ENCODE results near the gene ZSCAN23. TPM values are rescaled to one million over a fixed set of nuclear protein-coding genes. Genes with fewer than 3 reads are reported as not detected.

ZSCAN23 gene
- total and polyA plus RNA-seq, 2 donors (not counting 3 experiments of a cell fraction or from before 2014, with no cell fraction given): 0.28 to 1.6 TPM

DNA sequence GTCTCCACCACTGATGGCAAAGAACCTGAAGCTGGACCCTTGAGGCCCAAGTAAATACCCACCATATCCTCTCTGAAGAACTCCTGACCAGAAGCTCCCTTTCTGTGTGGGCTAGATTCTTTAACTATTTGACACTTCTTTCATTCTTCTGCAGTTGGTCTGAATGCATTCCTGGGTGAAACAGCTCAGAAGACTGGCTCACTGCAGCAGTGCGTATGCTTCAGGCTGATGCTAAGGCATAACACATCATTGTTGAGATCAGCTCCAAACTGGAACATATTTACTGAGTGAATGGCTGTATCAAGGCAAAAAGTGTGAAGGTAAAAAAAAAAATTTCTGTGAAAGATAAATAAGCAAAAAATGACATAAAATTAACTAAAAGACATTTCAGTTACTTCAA is 19.7 kb downstream of the ZSCAN23 start:
- Histone ChIP-seq H2AFZ (ENCODE audit: low read depth, low read length) (no peak overlapping the region), H4K20me1 (replicated peaks; ENCODE audit: control insufficient read depth, extremely low read depth, insufficient read depth, low read length) (no peaks in the 10 kb centered on the region), H3K4me2 (ENCODE audit: insufficient read depth, low read length) (no peak overlapping the region), H3K79me2 (ENCODE audit: control insufficient read depth, insufficient read depth, low read length) (no peaks in the 10 kb centered on the region), H3K4me1 (ENCODE audit: control insufficient read depth, extremely low read depth, insufficient read depth, low read length) (no peaks in the 10 kb centered on the region), H3K27ac (ENCODE audit: insufficient read depth, low read depth, low read length) (no peak overlapping the region), H3K9me1 (replicated peaks; ENCODE audit: control insufficient read depth, extremely low read depth, insufficient read depth, low read length) (no peaks in the 10 kb centered on the region), H3K4me3 (replicated peaks in 1 of 3; ENCODE audit: insufficient read depth in 1 of 3, low read depth in 1 of 3, low read length in 3 of 3) (no peak overlapping the region), H3K9ac (replicated peaks; ENCODE audit: extremely low read depth, insufficient read depth, low read length) (no peak overlapping the region), H3K27me3 (ENCODE audit: control insufficient read depth in 2 of 2, insufficient read depth in 2 of 2, low read length in 2 of 2) (peaks cover 0 to 3% of the 10 kb centered on the region in 2 experiments), H3K9me3 (replicated peaks; ENCODE audit: control insufficient read depth, insufficient read depth, low read length) (no peaks in the 10 kb centered on the region), H3K36me3 (ENCODE audit: control insufficient read depth in 2 of 2, extremely low read depth in 1 of 2, insufficient read depth in 2 of 2, low read length in 2 of 2) (no peaks in the 10 kb centered on the region)
- no peak for FAIRE-seq
- CTCF ChIA-PET: interaction anchor here (1.2 kb wide), 1 partner anchor 21 kb away, joined by 3 read pairs; no protein-coding TSS in a partner anchor
- dilution Hi-C loops (cut with MboI; ENCODE audit: extremely low pct_ligation_motif_present, low sequenced_read_pairs): no loop called here
- no peak for DNase-seq (ENCODE audit: low read depth, low spot score)
- BruUV-seq (replicated peaks): no TSS peak
- POLR2A ChIA-PET: no interaction called here
- TF ChIP-seq JUN (IDR thresholded peaks at IDR 0.05; ENCODE audit: borderline replicate concordance, insufficient read depth, insufficient read length, low read depth) (no peak), EZH2 (IDR thresholded peaks at IDR 0.05; ENCODE audit: borderline replicate concordance, low read depth, low read length, severe bottlenecking) (no peak), FOS (IDR thresholded peaks at IDR 0.05; ENCODE audit: borderline replicate concordance, insufficient read depth, low read length) (no peak), GATA2 (IDR thresholded peaks at IDR 0.05; ENCODE audit: insufficient read depth, insufficient read length, low read depth, low read length) (no peak), POLR2AphosphoS5 (IDR thresholded peaks at IDR 0.05; ENCODE audit: insufficient read depth, low read depth, low read length) (no peak), MYC (IDR thresholded peaks at IDR 0.05; ENCODE audit: low read depth, low read length) (no peak)
- TF ChIP-seq, protein P1, sequence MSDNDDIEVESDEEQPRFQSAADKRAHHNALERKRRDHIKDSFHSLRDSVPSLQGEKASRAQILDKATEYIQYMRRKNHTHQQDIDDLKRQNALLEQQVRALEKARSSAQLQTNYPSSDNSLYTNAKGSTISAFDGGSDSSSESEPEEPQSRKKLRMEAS (IDR thresholded peaks at IDR 0.05; ENCODE audit: insufficient read depth, insufficient read length): no peak
- TF ChIP-seq, protein P2, sequence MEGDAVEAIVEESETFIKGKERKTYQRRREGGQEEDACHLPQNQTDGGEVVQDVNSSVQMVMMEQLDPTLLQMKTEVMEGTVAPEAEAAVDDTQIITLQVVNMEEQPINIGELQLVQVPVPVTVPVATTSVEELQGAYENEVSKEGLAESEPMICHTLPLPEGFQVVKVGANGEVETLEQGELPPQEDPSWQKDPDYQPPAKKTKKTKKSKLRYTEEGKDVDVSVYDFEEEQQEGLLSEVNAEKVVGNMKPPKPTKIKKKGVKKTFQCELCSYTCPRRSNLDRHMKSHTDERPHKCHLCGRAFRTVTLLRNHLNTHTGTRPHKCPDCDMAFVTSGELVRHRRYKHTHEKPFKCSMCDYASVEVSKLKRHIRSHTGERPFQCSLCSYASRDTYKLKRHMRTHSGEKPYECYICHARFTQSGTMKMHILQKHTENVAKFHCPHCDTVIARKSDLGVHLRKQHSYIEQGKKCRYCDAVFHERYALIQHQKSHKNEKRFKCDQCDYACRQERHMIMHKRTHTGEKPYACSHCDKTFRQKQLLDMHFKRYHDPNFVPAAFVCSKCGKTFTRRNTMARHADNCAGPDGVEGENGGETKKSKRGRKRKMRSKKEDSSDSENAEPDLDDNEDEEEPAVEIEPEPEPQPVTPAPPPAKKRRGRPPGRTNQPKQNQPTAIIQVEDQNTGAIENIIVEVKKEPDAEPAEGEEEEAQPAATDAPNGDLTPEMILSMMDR (IDR thresholded peaks at IDR 0.05; ENCODE audit: extremely low read depth in 1 of 2, insufficient read depth in 1 of 2, low read depth in 1 of 2, low read length in 2 of 2): no peak
- intact Hi-C loops (cut with micrococcal nuclease): no loop called here

Data from endothelial cell of umbilical vein (primary cell).